ENCODE results near the gene DAB2IP.

DAB2IP gene

GRCh38 chr9:121688146-121688680 lies 36.8 kb downstream of the DAB2IP start:
- no peaks in the 10 kb centered on the region for H3K79me2 ChIP-seq (ENCODE audit: control insufficient read depth, insufficient read depth, low read length, poor library complexity)
- H2AK5ac ChIP-seq (ENCODE audit: low read length): no peak overlapping the region
- no peak overlapping the region for H3K9ac ChIP-seq (ENCODE audit: low read length)
- H4K8ac ChIP-seq (ENCODE audit: low read depth, low read length): no peak overlapping the region
- H2AFZ ChIP-seq (ENCODE audit: insufficient read depth, low read length, poor library complexity): no peak overlapping the region
- no peak for DNase-seq
- no peak overlapping the region for H4K12ac ChIP-seq (ENCODE audit: low read depth, low read length)
- no peak overlapping the region for H3K14ac ChIP-seq (ENCODE audit: low read length)
- H2BK12ac ChIP-seq (ENCODE audit: low read length): no peak overlapping the region
- no peak overlapping the region for H3K18ac ChIP-seq (ENCODE audit: low read length)
- no peak overlapping the region for H3K4me3 ChIP-seq (ENCODE audit: low read depth, low read length)
- H3K27ac ChIP-seq (ENCODE audit: low read depth, low read length): no peak overlapping the region
- H2BK5ac ChIP-seq (ENCODE audit: low read depth, low read length, poor library complexity): no peak overlapping the region
- peaks cover 6 to 11% of the 10 kb centered on the region in 2 experiments for H3K36me3 ChIP-seq (ENCODE audit: control insufficient read depth in 1 of 2, insufficient read depth in 2 of 2, low read length in 2 of 2)
- H4K91ac ChIP-seq (ENCODE audit: low read depth, low read length): no peak overlapping the region
- H3K27me3 ChIP-seq (ENCODE audit: insufficient read depth, low read length): no peaks in the 10 kb centered on the region
- no peaks in the 10 kb centered on the region for H3K9me3 ChIP-seq (ENCODE audit: insufficient read depth, low read depth, low read length)
- H3K23ac ChIP-seq (ENCODE audit: low read length): no peak overlapping the region
- no peak overlapping the region for H2BK120ac ChIP-seq (ENCODE audit: insufficient read depth, low read length, poor library complexity)
- peaks cover 13 to 15% of the 10 kb centered on the region in 2 experiments for H3K4me1 ChIP-seq (ENCODE audit: control insufficient read depth in 1 of 2, insufficient read depth in 2 of 2, low read length in 2 of 2)
- no peaks in the 10 kb centered on the region for H3K79me1 ChIP-seq (ENCODE audit: low read length)
- no peak overlapping the region for H3K4me2 ChIP-seq (ENCODE audit: low read length)
- no CpG with 5 or more reads among the region's 12 CpGs for WGBS (ENCODE audit: extremely low coverage, insufficient coverage, insufficient read length)
- H3K4ac ChIP-seq (ENCODE audit: low read depth, low read length): no peak overlapping the region

- Histone ChIP-seq H3K23ac (ENCODE audit: low read length) (no peak overlapping the region), H2BK12ac (ENCODE audit: low read length) (no peak overlapping the region), H4K12ac (ENCODE audit: low read depth, low read length) (no peak overlapping the region), H3K9me3 (ENCODE audit: insufficient read depth, low read depth, low read length) (no peaks in the 10 kb centered on the region), H2BK5ac (ENCODE audit: low read depth, low read length, poor library complexity) (no peak overlapping the region), H3K36me3 (ENCODE audit: control insufficient read depth in 1 of 2, insufficient read depth in 2 of 2, low read length in 2 of 2) (peaks cover 6 to 11% of the 10 kb centered on the region in 2 experiments), H2BK120ac (ENCODE audit: insufficient read depth, low read length, poor library complexity) (no peak overlapping the region), H2AK5ac (ENCODE audit: low read length) (no peak overlapping the region), H4K91ac (ENCODE audit: low read depth, low read length) (no peak overlapping the region), H3K4me1 (ENCODE audit: control insufficient read depth in 1 of 2, insufficient read depth in 2 of 2, low read length in 2 of 2) (peaks cover 14 to 15% of the 10 kb centered on the region in 2 experiments), H3K9ac (ENCODE audit: low read length) (no peak overlapping the region), H3K4me2 (ENCODE audit: low read length) (no peak overlapping the region), H3K18ac (ENCODE audit: low read length) (no peak overlapping the region), H3K79me2 (ENCODE audit: control insufficient read depth, insufficient read depth, low read length, poor library complexity) (no peaks in the 10 kb centered on the region), H3K14ac (ENCODE audit: low read length) (no peak overlapping the region), H3K4ac (ENCODE audit: low read depth, low read length) (no peak overlapping the region), H2AFZ (ENCODE audit: insufficient read depth, low read length, poor library complexity) (no peak overlapping the region), H3K79me1 (ENCODE audit: low read length) (no peaks in the 10 kb centered on the region), H3K27me3 (ENCODE audit: insufficient read depth, low read length) (no peaks in the 10 kb centered on the region), H4K8ac (ENCODE audit: low read depth, low read length) (no peak overlapping the region), H3K4me3 (ENCODE audit: low read depth, low read length) (no peak overlapping the region), H3K27ac (ENCODE audit: low read depth, low read length) (no peak overlapping the region)
- no CpG with 5 or more reads among the region's 7 CpGs for WGBS (ENCODE audit: extremely low coverage, insufficient coverage, insufficient read length)
- DNase-seq: no peak
Measured at GRCh38 chr9:121688681-121689080, 37.2 kb downstream of the DAB2IP start.

GRCh38 chr9:121689461-121690157 lies 38.2 kb downstream of the DAB2IP start:
- Histone ChIP-seq H3K36me3 (ENCODE audit: control insufficient read depth in 1 of 2, insufficient read depth in 2 of 2, low read length in 2 of 2) (peaks cover 6% of the 10 kb centered on the region in 2 experiments), H3K9ac (ENCODE audit: low read length) (no peak overlapping the region), H3K4me2 (ENCODE audit: low read length) (no peak overlapping the region), H3K23ac (ENCODE audit: low read length) (no peak overlapping the region), H3K27me3 (ENCODE audit: insufficient read depth, low read length) (no peaks in the 10 kb centered on the region), H2AK5ac (ENCODE audit: low read length) (no peak overlapping the region), H3K4ac (ENCODE audit: low read depth, low read length) (no peak overlapping the region), H4K91ac (ENCODE audit: low read depth, low read length) (no peak overlapping the region), H3K27ac (ENCODE audit: low read depth, low read length) (no peak overlapping the region), H2BK12ac (ENCODE audit: low read length) (no peak overlapping the region), H2AFZ (ENCODE audit: insufficient read depth, low read length, poor library complexity) (no peak overlapping the region), H4K8ac (ENCODE audit: low read depth, low read length) (no peak overlapping the region), H3K79me1 (ENCODE audit: low read length) (no peaks in the 10 kb centered on the region), H3K79me2 (ENCODE audit: control insufficient read depth, insufficient read depth, low read length, poor library complexity) (no peaks in the 10 kb centered on the region), H2BK120ac (ENCODE audit: insufficient read depth, low read length, poor library complexity) (no peak overlapping the region), H3K4me3 (ENCODE audit: low read depth, low read length) (no peak overlapping the region), H3K18ac (ENCODE audit: low read length) (no peak overlapping the region), H3K9me3 (ENCODE audit: insufficient read depth, low read depth, low read length) (no peaks in the 10 kb centered on the region), H4K12ac (ENCODE audit: low read depth, low read length) (no peak overlapping the region), H3K14ac (ENCODE audit: low read length) (no peak overlapping the region), H2BK5ac (ENCODE audit: low read depth, low read length, poor library complexity) (no peak overlapping the region), H3K4me1 (ENCODE audit: control insufficient read depth in 1 of 2, insufficient read depth in 2 of 2, low read length in 2 of 2) (peaks cover 14 to 15% of the 10 kb centered on the region in 2 experiments)
- no CpG with 5 or more reads among the region's 9 CpGs for WGBS (ENCODE audit: extremely low coverage, insufficient coverage, insufficient read length)
- no peak for DNase-seq

DNA sequence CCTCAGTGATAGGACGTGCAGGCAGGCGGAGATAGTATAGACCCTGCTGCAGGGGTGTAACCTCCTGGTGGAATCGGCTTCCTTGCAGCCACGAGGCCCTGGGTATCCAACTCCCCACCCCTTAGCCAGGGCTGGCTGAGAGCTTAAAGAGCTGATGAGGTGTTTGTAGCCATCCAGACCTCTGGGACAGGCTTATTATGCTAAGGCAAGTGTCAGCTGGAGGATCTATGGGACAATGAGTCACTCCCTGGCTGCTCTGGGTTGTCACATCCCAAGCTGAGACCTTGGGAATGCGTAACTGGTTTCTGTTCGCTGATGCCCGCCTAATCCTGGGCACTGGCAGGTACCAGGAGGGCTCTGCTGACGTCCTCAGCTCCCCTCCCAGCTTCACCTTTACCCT lies 38.9 kb downstream of the DAB2IP start:
- Histone ChIP-seq H4K91ac (ENCODE audit: low read depth, low read length) (no peak overlapping the region), H3K4me2 (ENCODE audit: low read length) (no peak overlapping the region), H3K4ac (ENCODE audit: low read depth, low read length) (no peak overlapping the region), H3K23ac (ENCODE audit: low read length) (no peak overlapping the region), H2BK5ac (ENCODE audit: low read depth, low read length, poor library complexity) (no peak overlapping the region), H3K14ac (ENCODE audit: low read length) (no peak overlapping the region), H2BK12ac (ENCODE audit: low read length) (no peak overlapping the region), H4K8ac (ENCODE audit: low read depth, low read length) (no peak overlapping the region), H3K79me2 (ENCODE audit: control insufficient read depth, insufficient read depth, low read length, poor library complexity) (no peaks in the 10 kb centered on the region), H3K9me3 (ENCODE audit: insufficient read depth, low read depth, low read length) (no peaks in the 10 kb centered on the region), H3K36me3 (ENCODE audit: control insufficient read depth in 1 of 2, insufficient read depth in 2 of 2, low read length in 2 of 2) (peaks cover 6% of the 10 kb centered on the region in 2 experiments), H2BK120ac (ENCODE audit: insufficient read depth, low read length, poor library complexity) (no peak overlapping the region), H3K9ac (ENCODE audit: low read length) (no peak overlapping the region), H2AK5ac (ENCODE audit: low read length) (no peak overlapping the region), H3K4me1 (ENCODE audit: control insufficient read depth in 1 of 2, insufficient read depth in 2 of 2, low read length in 2 of 2) (peaks cover 14 to 15% of the 10 kb centered on the region in 2 experiments), H3K18ac (ENCODE audit: low read length) (no peak overlapping the region), H2AFZ (ENCODE audit: insufficient read depth, low read length, poor library complexity) (no peak overlapping the region), H3K4me3 (ENCODE audit: low read depth, low read length) (no peak overlapping the region), H4K12ac (ENCODE audit: low read depth, low read length) (no peak overlapping the region), H3K79me1 (ENCODE audit: low read length) (no peaks in the 10 kb centered on the region), H3K27ac (ENCODE audit: low read depth, low read length) (no peak overlapping the region), H3K27me3 (ENCODE audit: insufficient read depth, low read length) (no peaks in the 10 kb centered on the region)
- DNase-seq: peak; percentile 13 to 59
- WGBS (ENCODE audit: extremely low coverage, insufficient coverage, insufficient read length): no CpG with 5 or more reads among the region's 8 CpGs

Measured in trophoblast cell (in vitro differentiated cells and primary cell).